Suprapubic skin (tissue), 4 donors: ENCODE results near the gene PPP3R1.

Source experiments
- CTCF ChIP-seq, 2 donors: fragments of 200-600 bp in 1 of 2; fragments of 450-650 bp in 1 of 2; sonication (generic) in 1 of 2; IDR thresholded peaks; one replicate each; pipeline ENCODE4 v1.5.1; 2016 to 2019; ENCODE audit warnings: antibody characterized with exemption in 2 of 2, mild to moderate bottlenecking in 1 of 2, moderate library complexity in 1 of 2
- EP300 ChIP-seq: sonication (generic); formaldehyde crosslinking; IDR thresholded peaks from one replicate; pipeline ENCODE4 v1.6.1; 2017; ENCODE audit warnings: antibody characterized with exemption
- POLR2A ChIP-seq, 2 donors: fragments of 450-650 bp; IDR thresholded peaks; one replicate each; pipeline ENCODE4 v1.6.1; 2017; ENCODE audit warnings: antibody characterized with exemption in 2 of 2, mild to moderate bottlenecking in 2 of 2, moderate library complexity in 2 of 2
- POLR2AphosphoS5 ChIP-seq, 3 donors: sonication (generic); formaldehyde crosslinking; IDR thresholded peaks; one replicate each; pipeline ENCODE4 v1.6.1; 2017; ENCODE audit warnings: antibody characterized with exemption in 3 of 3

- no peak for TF ChIP-seq CTCF (IDR thresholded peaks at IDR 0.05)
- no peak for TF ChIP-seq POLR2A (IDR thresholded peaks at IDR 0.05)
- TF ChIP-seq POLR2AphosphoS5 (IDR thresholded peaks at IDR 0.05): no peak
- TF ChIP-seq EP300: no peak
Measured at GRCh38 chr2:68141875-68142274, 110.5 kb downstream of the PPP3R1 start.
